Heart left ventricle (tissue), 16 donors: ENCODE results near the gene HBA2. TPM values are rescaled to one million over a fixed set of nuclear protein-coding genes. Genes with fewer than 3 reads are reported as not detected.
A peak's percentile ranks its signal among the peaks of the same experiment; 100 is the strongest.
"Not testable (repeated sequence)": the region's sequence is repeated elsewhere in the genome, so short reads cannot be mapped to it uniquely, and the experiment has no call there.

ENCODE experiments used
- ATAC-seq, 4 donors: fragments of 200-7000 bp; cut with Tn5 transposase; one replicate each; pipeline ENCODE4 v1.9.1; 2020 to 2022; ENCODE audit warnings: moderate library complexity in 4 of 4, mild to moderate bottlenecking in 3 of 4, moderate number of reproducible peaks in 1 of 4
- DNase-seq, 5 donors: peaks; one replicate each; pipeline ENCODE4 v3.0.0-alpha.2; 2020
- H3K27ac ChIP-seq, 12 donors: fragments of 200-600 bp; sonication (generic) in 4 of 12; one replicate each; pipeline versions ENCODE4 v1.5.0 to v1.8.0; 2016 to 2022; ENCODE audit warnings: mild to moderate bottlenecking in 2 of 12
- H3K27me3 ChIP-seq, 9 donors: fragments of 200-600 bp; sonication (generic) in 2 of 9; one replicate each; pipeline versions ENCODE4 v1.5.1 to v1.8.0; 2016 to 2022; ENCODE audit warnings: mild to moderate bottlenecking in 3 of 9
- H3K36me3 ChIP-seq, 9 donors: fragments of 200-600 bp; sonication (generic) in 2 of 9; one replicate each; pipeline versions ENCODE4 v1.5.0 to v1.8.0; 2018 to 2022; ENCODE audit warnings: mild to moderate bottlenecking in 2 of 9
- H3K4me1 ChIP-seq, 12 donors: fragments of 200-600 bp; sonication (generic) in 4 of 12; one replicate each; pipeline versions ENCODE4 v1.5.0 to v1.8.0; 2016 to 2022; ENCODE audit warnings: mild to moderate bottlenecking in 3 of 12
- H3K4me3 ChIP-seq, 12 donors: fragments of 200-600 bp; sonication (generic) in 4 of 12; one replicate each; pipeline versions ENCODE4 v1.5.0 to v1.8.0; 2017 to 2022; ENCODE audit warnings: mild to moderate bottlenecking in 9 of 12, moderate library complexity in 4 of 12
- H3K9me3 ChIP-seq, 12 donors: fragments of 200-600 bp; sonication (generic) in 4 of 12; one replicate each; pipeline versions ENCODE4 v1.5.0 to v1.8.0; 2016 to 2022; ENCODE audit warnings: mild to moderate bottlenecking in 1 of 12
- POLR2A ChIP-seq, 2 donors: fragments of 450-650 bp; IDR thresholded peaks; one replicate each; pipeline ENCODE4 v1.6.1; 2017; ENCODE audit warnings: antibody characterized with exemption in 2 of 2, mild to moderate bottlenecking in 2 of 2, moderate library complexity in 2 of 2
- WGBS, 4 donors: extraction: QIAGEN DNeasy Blood & Tissue Kit in 2 of 4; methylation state at CpG; one replicate each; pipeline versions ENCODE4 v1.1.5 to v1.1.7; 2013 to 2018; 5-methylcytosine and 5-hydroxymethylcytosine counted together
- intact Hi-C, 10 donors: fragments of 100-400 bp; cut with DNase I; formaldehyde crosslinking; loops; one replicate each; pipeline versions ENCODE4 v1.11.1 to v1.14.2; 2022
- polyA plus RNA-seq, 2 donors: library from polyadenylated mRNA; stranded (reverse); fragments of 200-250 nt; gene quantifications; one replicate each; pipeline ENCODE4 v1.2.3, GENCODE V29; 2013
- total RNA-seq, 9 donors: library from RNA; depleted of rRNA in 2 of 9; stranded (reverse); fragments of >200 nt in 2 of 9; fragmentation: NEBNext Ultra II Directional in 3 of 9; extraction: Animal tissue kit (Norgen Biotek cat#: 25700) in 3 of 9; gene quantifications; one replicate each; pipeline versions ENCODE4 v1.1.0 to v1.2.4, GENCODE V29; 2016 to 2023
- TF ChIP-seq, protein P1 (sequence below), 12 donors: fragments of 200-600 bp; sonication (generic) in 4 of 12; IDR thresholded peaks; one replicate each; pipeline versions ENCODE4 v1.5.0 to v1.8.0; 2018 to 2022; ENCODE audit warnings: antibody characterized with exemption in 12 of 12, mild to moderate bottlenecking in 5 of 12
- donor health status: ischemic (EF 13 %, LVEDD 7.1; RV severe dilation, severe dysfunction).
- donor health status: healthy with polysubstance abuse.
- donor health status: DM: no; HTN: yes; CAD: no.
- donor health status: DM: no; HTN: no; CAD: no.
- donor health status: ischemic (EF 25% LVEDD 6.9; RV normal size, moderate dysfunction).
- donor health status: ischemic (EF 25% LVEDD 5.7; RV mildly dilated, moderate dysfunction).
- donor health status: healthy.
- donor health status: DM: yes; HTN: yes; CAD: no.
- donor health status: ischemic (EF 35%, LVEDD 5.7; RV mildly dilated, moderate dysfunction).
- donor health status: nonischemic (EF 11% LVEDD 7.7; RV severe dilation, severe dysfunction).
- donor health status: DM: yes; HTN: yes; CAD: no.
- donor health status: PGD.
- donor health status: ischemic (EF 29% LVEDD 5.4; RV normal size, mild dysfunction).
- donor health status: nonischemic (EF 23%, LVEDD 6.1; RV moderate dilation, normal function).

The HBA2 gene
- total and polyA plus RNA-seq, 11 donors, result 3.6 to 2,038 (median 102) TPM

DNA sequence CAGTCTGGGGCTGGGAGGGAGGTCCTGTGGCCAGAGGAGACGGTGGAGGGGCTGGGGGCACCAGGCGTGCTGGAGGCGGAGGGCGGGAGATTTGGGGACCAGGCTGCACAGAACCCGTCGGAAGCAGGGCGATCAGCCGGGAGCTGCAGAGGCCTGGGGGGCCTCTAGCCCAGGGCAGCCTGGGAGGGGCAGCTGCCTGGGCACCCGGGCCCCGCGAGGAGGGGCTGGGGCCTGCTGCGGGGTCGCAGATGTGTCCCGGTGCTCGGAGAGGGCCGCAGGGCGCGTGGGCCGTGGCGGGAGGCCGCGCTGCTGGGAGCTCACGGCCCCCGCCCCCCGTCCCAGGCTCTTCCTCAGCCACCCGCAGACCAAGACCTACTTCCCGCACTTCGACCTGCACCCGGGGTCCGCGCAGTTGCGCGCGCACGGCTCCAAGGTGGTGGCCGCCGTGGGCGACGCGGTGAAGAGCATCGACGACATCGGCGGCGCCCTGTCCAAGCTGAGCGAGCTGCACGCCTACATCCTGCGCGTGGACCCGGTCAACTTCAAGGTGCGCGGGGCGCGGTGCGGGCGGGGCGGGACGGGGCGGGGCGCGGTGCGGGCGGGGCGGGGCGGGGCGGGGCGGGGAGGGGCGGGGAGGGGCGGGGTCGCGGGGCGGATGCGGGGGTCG lies 19.0 kb upstream of the HBA2 start:
- not testable (repeated sequence) for H3K27ac ChIP-seq, H3K36me3 ChIP-seq, H3K9me3 ChIP-seq, H3K4me3 ChIP-seq, DNase-seq
- intact Hi-C loops, result loop anchor here in 1 of 10 donors (1.0 kb wide), 1 partner anchor 9 kb away; no protein-coding TSS in a partner anchor
- peak in 2 of 4 donors; percentile 23 to 28 for ATAC-seq
- peaks cover 0 to 10% (median 8%) of the 10 kb centered on the region in 12 donors for H3K4me1 ChIP-seq
- no CpG with 5 or more reads among the region's 74 CpGs for WGBS, 4 donors
- peaks cover 0 to 53% (median 29%) of the 10 kb centered on the region in 9 donors for H3K27me3 ChIP-seq

GRCh38 chr16:154217-155030 lies 18.3 kb upstream of the HBA2 start:
- Histone ChIP-seq H3K27ac (no peak overlapping the region), H3K4me1 (peaks cover 0 to 10% (median 8%) of the 10 kb centered on the region in 12 donors), H3K9me3 (no peaks in the 10 kb centered on the region), H3K27me3 (peaks cover 0 to 46% (median 29%) of the 10 kb centered on the region in 9 donors), H3K4me3 (peak overlapping the region; percentile 22 to 58 (median 50)), H3K36me3 (no peaks in the 10 kb centered on the region)
- peak in 2 of 4 donors; percentile 34 to 58 for ATAC-seq
- intact Hi-C loops, result no loop called here
- peak in 2 of 5 donors; percentile 32 to 64 for DNase-seq
- WGBS, 4 donors, result 1 to 3% (median 2%) methylated on average over 23 to 53 of the region's 59 CpGs
- TF ChIP-seq, protein P1, sequence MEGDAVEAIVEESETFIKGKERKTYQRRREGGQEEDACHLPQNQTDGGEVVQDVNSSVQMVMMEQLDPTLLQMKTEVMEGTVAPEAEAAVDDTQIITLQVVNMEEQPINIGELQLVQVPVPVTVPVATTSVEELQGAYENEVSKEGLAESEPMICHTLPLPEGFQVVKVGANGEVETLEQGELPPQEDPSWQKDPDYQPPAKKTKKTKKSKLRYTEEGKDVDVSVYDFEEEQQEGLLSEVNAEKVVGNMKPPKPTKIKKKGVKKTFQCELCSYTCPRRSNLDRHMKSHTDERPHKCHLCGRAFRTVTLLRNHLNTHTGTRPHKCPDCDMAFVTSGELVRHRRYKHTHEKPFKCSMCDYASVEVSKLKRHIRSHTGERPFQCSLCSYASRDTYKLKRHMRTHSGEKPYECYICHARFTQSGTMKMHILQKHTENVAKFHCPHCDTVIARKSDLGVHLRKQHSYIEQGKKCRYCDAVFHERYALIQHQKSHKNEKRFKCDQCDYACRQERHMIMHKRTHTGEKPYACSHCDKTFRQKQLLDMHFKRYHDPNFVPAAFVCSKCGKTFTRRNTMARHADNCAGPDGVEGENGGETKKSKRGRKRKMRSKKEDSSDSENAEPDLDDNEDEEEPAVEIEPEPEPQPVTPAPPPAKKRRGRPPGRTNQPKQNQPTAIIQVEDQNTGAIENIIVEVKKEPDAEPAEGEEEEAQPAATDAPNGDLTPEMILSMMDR (IDR thresholded peaks at IDR 0.05), result no peak
- TF ChIP-seq POLR2A (IDR thresholded peaks at IDR 0.05), result no peak

GRCh38 chr16:155031-155398 lies 17.7 kb upstream of the HBA2 start:
- peak overlapping the region in 9 of 12 donors; percentile 22 to 58 (median 50) for H3K4me3 ChIP-seq
- TF ChIP-seq, protein P1 (IDR thresholded peaks at IDR 0.05), result no peak
- no peak for TF ChIP-seq POLR2A (IDR thresholded peaks at IDR 0.05)
- no peaks in the 10 kb centered on the region for H3K9me3 ChIP-seq
- intact Hi-C loops, result no loop called here
- H3K27me3 ChIP-seq, result peaks cover 0 to 45% (median 29%) of the 10 kb centered on the region in 9 donors
- no peak for ATAC-seq
- peaks cover 0 to 10% (median 8%) of the 10 kb centered on the region in 12 donors for H3K4me1 ChIP-seq
- H3K36me3 ChIP-seq, result no peaks in the 10 kb centered on the region
- H3K27ac ChIP-seq, result no peak overlapping the region
- DNase-seq, result no peak
- 65 to 73% (median 69%) methylated on average over 7 of the region's 7 CpGs for WGBS, 4 donors

DNA sequence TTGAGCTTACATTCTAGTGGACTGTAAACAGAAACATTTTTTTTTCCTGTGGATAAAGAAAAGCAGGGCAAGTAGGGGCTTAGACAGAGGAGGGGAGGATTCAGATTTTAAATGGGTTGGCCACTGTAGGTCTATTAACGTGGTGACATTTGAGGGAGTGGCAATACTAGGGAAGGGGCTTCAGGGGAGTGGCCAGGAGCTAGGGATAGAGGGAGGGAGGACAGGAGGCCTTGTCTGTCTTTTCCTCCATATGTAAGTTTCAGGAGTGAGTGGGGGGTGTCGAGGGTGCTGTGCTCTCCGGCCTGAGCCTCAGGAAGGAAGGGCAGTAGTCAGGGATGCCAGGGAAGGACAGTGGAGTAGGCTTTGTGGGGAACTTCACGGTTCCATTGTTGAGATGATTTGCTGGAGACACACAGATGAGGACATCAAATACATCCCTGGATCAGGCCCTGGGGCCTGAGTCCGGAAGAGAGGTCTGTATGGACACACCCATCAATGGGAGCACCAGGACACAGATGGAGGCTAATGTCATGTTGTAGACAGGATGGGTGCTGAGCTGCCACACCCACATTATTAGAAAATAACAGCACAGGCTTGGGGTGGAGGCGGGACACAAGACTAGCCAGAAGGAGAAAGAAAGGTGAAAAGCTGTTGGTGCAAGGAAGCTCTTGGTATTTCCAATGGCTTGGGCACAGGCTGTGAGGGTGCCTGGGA lies 13.4 kb upstream of the HBA2 start:
- H3K36me3 ChIP-seq, result no peaks in the 10 kb centered on the region
- H3K27ac ChIP-seq, result no peak overlapping the region
- intact Hi-C loops, result no loop called here
- peaks cover 0 to 9% (median 7%) of the 10 kb centered on the region in 12 donors for H3K4me1 ChIP-seq
- peaks cover 0 to 44% (median 28%) of the 10 kb centered on the region in 9 donors for H3K27me3 ChIP-seq
- no peak for ATAC-seq
- DNase-seq, result no peak
- no peak overlapping the region for H3K4me3 ChIP-seq
- TF ChIP-seq, protein P1 (IDR thresholded peaks at IDR 0.05), result no peak
- no peak for TF ChIP-seq POLR2A (IDR thresholded peaks at IDR 0.05)
- H3K9me3 ChIP-seq, result no peaks in the 10 kb centered on the region
- 40 to 46% (median 44%) methylated on average over 6 of the region's 6 CpGs for WGBS, 4 donors

- peaks cover 2 to 38% (median 22%) of the 10 kb centered on the region in 9 donors for H3K27me3 ChIP-seq
- intact Hi-C loops, H3K9me3 ChIP-seq, H3K27ac ChIP-seq, H3K4me3 ChIP-seq, H3K36me3 ChIP-seq, ATAC-seq, H3K4me1 ChIP-seq, DNase-seq: not testable (repeated sequence)
- WGBS, 4 donors, result 70 to 93% (median 77%) methylated on average over 5 to 20 of the region's 20 CpGs
Measured at GRCh38 chr16:160242-160641, 12.4 kb upstream of the HBA2 start.
